ENCODE data around the gene TMEM17.

The TMEM17 gene

GRCh38 chr2:62469114-62469513 lies 36.9 kb downstream of the TMEM17 start:
- Mint-ChIP-seq H3K27ac (peak overlapping the region in 2 of 3 experiments; percentile 95 to 99), H3K4me3 (no peak overlapping the region), H3K4me1 (peaks cover 85% of the 10 kb centered on the region), H3K36me3 (ENCODE audit: low read depth) (no peaks in the 10 kb centered on the region), H3K27me3 (ENCODE audit: low read depth) (peaks cover 5% of the 10 kb centered on the region), H3K9me3 (no peaks in the 10 kb centered on the region)
- TF ChIP-seq CTCF (IDR thresholded peaks at IDR 0.05; ENCODE audit: unreplicated experiment in 3 of 3): no peak

- Mint-ChIP-seq H3K9me3 (no peaks in the 10 kb centered on the region), H3K27me3 (ENCODE audit: low read depth) (peaks cover 9% of the 10 kb centered on the region), H3K4me3 (no peak overlapping the region), H3K36me3 (ENCODE audit: low read depth) (no peaks in the 10 kb centered on the region), H3K4me1 (peaks cover 71% of the 10 kb centered on the region), H3K27ac (peak overlapping the region in 2 of 3 experiments; percentile 84 to 99)
- no peak for TF ChIP-seq CTCF (IDR thresholded peaks at IDR 0.05; ENCODE audit: unreplicated experiment in 3 of 3)
These were observed 38.3 kb downstream of the TMEM17 start for GRCh38 chr2:62467475-62468321.

- Mint-ChIP-seq H3K9me3 (no peaks in the 10 kb centered on the region), H3K27ac (peak overlapping the region in 2 of 3 experiments; percentile 84 to 99), H3K4me1 (peaks cover 66% of the 10 kb centered on the region), H3K36me3 (ENCODE audit: low read depth) (no peaks in the 10 kb centered on the region), H3K4me3 (no peak overlapping the region), H3K27me3 (ENCODE audit: low read depth) (peaks cover 11% of the 10 kb centered on the region)
- TF ChIP-seq CTCF (IDR thresholded peaks at IDR 0.05; ENCODE audit: unreplicated experiment in 3 of 3): no peak
These were observed 38.9 kb downstream of the TMEM17 start for GRCh38 chr2:62467100-62467474.

- peaks cover 65% of the 10 kb centered on the region for H3K4me1 Mint-ChIP-seq
- no peak for TF ChIP-seq CTCF (IDR thresholded peaks at IDR 0.05; ENCODE audit: unreplicated experiment in 3 of 3)
- H3K4me3 Mint-ChIP-seq: peak overlapping the region in 1 of 3 experiments; percentile 23
- H3K27ac Mint-ChIP-seq: peak overlapping the region; percentile 83 to 91 (median 90)
- H3K27me3 Mint-ChIP-seq (ENCODE audit: low read depth): peaks cover 7% of the 10 kb centered on the region
- H3K9me3 Mint-ChIP-seq: no peaks in the 10 kb centered on the region
- H3K36me3 Mint-ChIP-seq (ENCODE audit: low read depth): no peaks in the 10 kb centered on the region
These were observed 39.5 kb downstream of the TMEM17 start for GRCh38 chr2:62466503-62466854.

- TF ChIP-seq CTCF (IDR thresholded peaks at IDR 0.05; ENCODE audit: unreplicated experiment in 3 of 3): no peak
- Mint-ChIP-seq H3K4me1 (peaks cover 59% of the 10 kb centered on the region), H3K27me3 (ENCODE audit: low read depth) (peaks cover 7% of the 10 kb centered on the region), H3K36me3 (ENCODE audit: low read depth) (no peaks in the 10 kb centered on the region), H3K27ac (peak overlapping the region; percentile 83 to 91 (median 90)), H3K9me3 (no peaks in the 10 kb centered on the region), H3K4me3 (peak overlapping the region in 1 of 3 experiments; percentile 23)
These were observed 40.1 kb downstream of the TMEM17 start for GRCh38 chr2:62465741-62466502.

Data from nephron (organoid).